H1 (cell line): ENCODE results near the gene DISC1. TPM values are rescaled to one million over a fixed set of nuclear protein-coding genes. Genes with fewer than 3 reads are reported as not detected.

Experiments
- CTCF ChIA-PET: fragments of 300-600 bp; sonication (Branson Sonifier 250); formaldehyde crosslinking; loops from one replicate; lab custom pipeline; 2021; ENCODE audit not compliant: partially characterized antibody; lab: Charles Lee
- POLR2A ChIA-PET: fragments of 300-600 bp; sonication (Branson Sonifier 250); formaldehyde crosslinking; loops from one replicate; lab custom pipeline; 2021; ENCODE audit warnings: inconsistent platforms; ENCODE audit not compliant: partially characterized antibody; lab: Charles Lee
- DNase-seq, 2 experiments: peaks; one replicate each; pipeline versions ENCODE4 v3.0.0 to v3.0.0-alpha.2; 2010 to 2022; ENCODE audit warnings: low spot score in 2 of 2, low read depth in 1 of 2, mixed read lengths in 1 of 2
- FAIRE-seq: peaks from 2 replicates; lab custom pipeline; 2011; peaks lifted over from hg19 to GRCh38; lab: Jason Lieb, UNC
- H2AFZ ChIP-seq: 2 replicates; pipeline ENCODE4 v1.8.1; 2012; ENCODE audit warnings: low read length, inconsistent platforms
- H2AK5ac ChIP-seq: 2 replicates; pipeline ENCODE4 v1.6.1; 2013; ENCODE audit warnings: low read depth, low read length
- H2BK120ac ChIP-seq: replicated peaks from 2 replicates; pipeline ENCODE3; 2013; ENCODE audit warnings: low read depth, low read length, inconsistent platforms
- H2BK12ac ChIP-seq: 2 replicates; pipeline ENCODE4 v1.6.1; 2013; ENCODE audit warnings: low read depth, low read length
- H2BK15ac ChIP-seq: 2 replicates; pipeline ENCODE4 v1.6.1; 2013; ENCODE audit warnings: low read length
- H2BK20ac ChIP-seq: 2 replicates; pipeline ENCODE4 v1.6.1; 2013; ENCODE audit warnings: low read length
- H2BK5ac ChIP-seq: 2 replicates; pipeline ENCODE4 v1.6.1; 2013; ENCODE audit warnings: low read depth, low read length
- H3K14ac ChIP-seq: 2 replicates; pipeline ENCODE4 v1.6.1; 2013; ENCODE audit warnings: inconsistent platforms; ENCODE audit not compliant: insufficient read length
- H3K18ac ChIP-seq: 2 replicates; pipeline ENCODE4 v1.6.1; 2013; ENCODE audit warnings: low read length; ENCODE audit errors: extremely low read depth
- H3K23ac ChIP-seq: 2 replicates; pipeline ENCODE4 v1.6.1; 2013; ENCODE audit warnings: inconsistent platforms; ENCODE audit not compliant: insufficient read length
- H3K23me2 ChIP-seq: 2 replicates; pipeline ENCODE4 v1.6.1; 2013; ENCODE audit warnings: low read depth, low read length
- H3K27ac ChIP-seq: 2 replicates; pipeline ENCODE4 v1.6.1; 2011; ENCODE audit warnings: low read depth, low read length, inconsistent platforms
- H3K27me3 ChIP-seq, 4 experiments: replicated peaks in 1 of 4; 1 replicate in 1 of 4; 2 replicates in 3 of 4; pipeline versions ENCODE4 v1.6.1 to v1.8.1; 2011 to 2013; ENCODE audit warnings: low read length in 3 of 4, mild to moderate bottlenecking in 3 of 4, inconsistent platforms in 2 of 4, mixed read lengths in 2 of 4, moderate library complexity in 1 of 4; ENCODE audit not compliant: control insufficient read depth in 3 of 4, insufficient read depth in 3 of 4; ENCODE audit errors: extremely low read depth in 1 of 4
- H3K36me3 ChIP-seq, 4 experiments: 2 replicates each; pipeline versions ENCODE4 v1.6.1 to v1.8.1; 2011 to 2013; ENCODE audit warnings: mild to moderate bottlenecking in 4 of 4, low read length in 3 of 4, moderate library complexity in 2 of 4, control low read depth in 1 of 4, inconsistent platforms in 1 of 4; ENCODE audit not compliant: insufficient read depth in 4 of 4, control insufficient read depth in 2 of 4
- H3K4ac ChIP-seq: replicated peaks from 2 replicates; pipeline ENCODE3; 2013; ENCODE audit warnings: low read length, low read depth, mixed read lengths, inconsistent platforms; ENCODE audit not compliant: insufficient read length
- H3K4me1 ChIP-seq, 4 experiments: replicated peaks in 1 of 4; 1 replicate in 1 of 4; 2 replicates in 3 of 4; pipeline versions ENCODE4 v1.6.1 to v1.8.1; 2011 to 2013; ENCODE audit warnings: low read length in 3 of 4, inconsistent platforms in 2 of 4, mixed read lengths in 1 of 4; ENCODE audit not compliant: insufficient read depth in 4 of 4, control insufficient read depth in 3 of 4
- H3K4me2 ChIP-seq, 2 experiments: 2 replicates each; pipeline versions ENCODE4 v1.6.1 to v1.8.1; 2011 to 2013; ENCODE audit warnings: low read depth in 2 of 2, low read length in 2 of 2, control low read depth in 1 of 2, inconsistent platforms in 1 of 2, mild to moderate bottlenecking in 1 of 2; ENCODE audit not compliant: insufficient read depth in 1 of 2
- H3K4me3 ChIP-seq, 4 experiments: fragments of 200-600, 300-600 bp in 1 of 4; sonication (generic), shearing (Covaris generic), sonication (Bioruptor Twin) in 1 of 4; 2 replicates each; pipeline versions ENCODE4 v1.5.1 to v1.8.1; 2011 to 2016; ENCODE audit warnings: low read length in 4 of 4, low read depth in 3 of 4, control low read depth in 2 of 4, inconsistent platforms in 2 of 4, mild to moderate bottlenecking in 2 of 4, mixed read lengths in 1 of 4, moderate library complexity in 1 of 4; ENCODE audit not compliant: insufficient read depth in 2 of 4; ENCODE audit errors: extremely low read depth in 1 of 4
- H3K56ac ChIP-seq: replicated peaks from 2 replicates; pipeline ENCODE3; 2013; ENCODE audit warnings: low read depth, mild to moderate bottlenecking, mixed read lengths, low read length, inconsistent platforms; ENCODE audit not compliant: insufficient read length
- H3K79me1 ChIP-seq: 2 replicates; pipeline ENCODE4 v1.6.1; 2013; ENCODE audit warnings: low read depth, low read length, control low read depth
- H3K79me2 ChIP-seq, 2 experiments: 2 replicates each; pipeline versions ENCODE4 v1.6.1 to v1.8.1; 2012 to 2013; ENCODE audit warnings: low read length in 2 of 2, mild to moderate bottlenecking in 2 of 2, inconsistent platforms in 1 of 2; ENCODE audit not compliant: insufficient read depth in 2 of 2, control insufficient read depth in 1 of 2
- H3K9ac ChIP-seq, 4 experiments: replicated peaks in 1 of 4; 1 replicate in 1 of 4; 2 replicates in 3 of 4; pipeline versions ENCODE4 v1.6.1 to v1.8.1; 2011 to 2013; ENCODE audit warnings: low read depth in 3 of 4, low read length in 3 of 4, control low read depth in 2 of 4, mild to moderate bottlenecking in 2 of 4, moderate library complexity in 2 of 4, inconsistent platforms in 1 of 4; ENCODE audit errors: extremely low read depth in 1 of 4
- H3K9me3 ChIP-seq, 2 experiments: 2 replicates each; pipeline versions ENCODE4 v1.6.1 to v1.8.1; 2012 to 2013; ENCODE audit warnings: mild to moderate bottlenecking in 2 of 2, moderate library complexity in 2 of 2, control low read depth in 1 of 2, inconsistent platforms in 1 of 2, low read depth in 1 of 2, low read length in 1 of 2, mixed read lengths in 1 of 2; ENCODE audit not compliant: insufficient read depth in 2 of 2
- H4K20me1 ChIP-seq, 2 experiments: replicated peaks in 1 of 2; 2 replicates each; pipeline versions ENCODE3 to v1.8.1; 2011 to 2013; ENCODE audit warnings: inconsistent platforms in 2 of 2, low read length in 2 of 2, mild to moderate bottlenecking in 1 of 2; ENCODE audit not compliant: insufficient read depth in 2 of 2, control insufficient read depth in 1 of 2
- H4K5ac ChIP-seq: 2 replicates; pipeline ENCODE4 v1.6.1; 2013; ENCODE audit warnings: low read length, low read depth, mixed read lengths, inconsistent platforms; ENCODE audit not compliant: insufficient read length
- H4K8ac ChIP-seq: 2 replicates; pipeline ENCODE4 v1.8.0; 2013; ENCODE audit warnings: mild to moderate bottlenecking, moderate library complexity, low read length, inconsistent platforms; ENCODE audit not compliant: insufficient read depth; ENCODE audit errors: extremely low read depth
- H4K91ac ChIP-seq: replicated peaks from 2 replicates; pipeline ENCODE3; 2013; ENCODE audit warnings: low read length, mixed read lengths, inconsistent platforms; ENCODE audit not compliant: insufficient read length
- CTBP2 ChIP-seq: IDR thresholded peaks from 2 replicates; pipeline ENCODE4 v1.7.0; 2011; ENCODE audit warnings: borderline replicate concordance, mild to moderate bottlenecking, moderate library complexity, mixed read lengths, low read length; ENCODE audit not compliant: insufficient read depth, insufficient read length
- EZH2 ChIP-seq: fragments of 200-600 bp; sonication (generic); IDR thresholded peaks from 2 replicates; pipeline ENCODE4 v1.7.1; 2012; ENCODE audit warnings: low read depth, mild to moderate bottlenecking, moderate library complexity, low read length, inconsistent platforms; ENCODE audit not compliant: severe bottlenecking
- FOSL1 ChIP-seq: IDR thresholded peaks from 2 replicates; pipeline ENCODE4 v1.6.1; 2011; ENCODE audit warnings: mild to moderate bottlenecking, low read depth, low read length, moderate library complexity; ENCODE audit not compliant: insufficient read depth
- KDM1A ChIP-seq: fragments of 200-600, 300-600 bp; sonication (generic); IDR thresholded peaks from 2 replicates; pipeline ENCODE4 v1.7.1; 2016; ENCODE audit warnings: mild to moderate bottlenecking, low read length, borderline replicate concordance
- RNF2 ChIP-seq: fragments of 200-900, 300-1000 bp; sonication (generic); IDR thresholded peaks from 2 replicates; pipeline ENCODE4 v1.7.1; 2016; ENCODE audit warnings: borderline replicate concordance, low read depth, mild to moderate bottlenecking, antibody characterized with exemption, low read length; ENCODE audit not compliant: poor library complexity, severe bottlenecking; ENCODE audit errors: missing control alignments
- SIN3A ChIP-seq, 2 experiments: IDR thresholded peaks in 1 of 2; conservative IDR thresholded peaks in 1 of 2; 2 replicates each; pipeline ENCODE4 v1.6.1; 2011 to 2012; ENCODE audit warnings: low read length in 2 of 2, improper control_type of control experiment in 1 of 2, low read depth in 1 of 2, mild to moderate bottlenecking in 1 of 2
- TEAD4 ChIP-seq: IDR thresholded peaks from 2 replicates; pipeline ENCODE4 v1.6.1; 2012; ENCODE audit warnings: low read depth, low read length, inconsistent platforms, mixed read lengths
- WGBS, 2 experiments: shearing (Covaris generic) in 1 of 2; methylation state at CpG; one replicate each; pipeline versions ENCODE4 v1.1.6 to v1.1.7; 2013 to 2015; ENCODE audit warnings: low lambda C conversion rate in 2 of 2, mixed read lengths in 2 of 2, inconsistent platforms in 1 of 2, low coverage in 1 of 2, missing lambda C conversion rate in 1 of 2; ENCODE audit not compliant: insufficient replicate concordance in 2 of 2, insufficient coverage in 1 of 2, insufficient read length in 1 of 2; ENCODE audit errors: extremely low coverage in 1 of 2, missing lambda C conversion rate in 1 of 2; 5-methylcytosine and 5-hydroxymethylcytosine counted together
- polyA plus RNA-seq, 7 experiments: library from polyadenylated mRNA; depleted of rRNA in 3 of 7; stranded (reverse) in 5 of 7; unstranded in 2 of 7; fragments of >200 nt in 5 of 7; fragments of 200-250 nt in 2 of 7; gene quantifications; 1 replicate in 5 of 7; 2 replicates in 1 of 7; 4 replicates in 1 of 7; pipeline versions ENCODE4 v1.2.1 to v1.2.3, GENCODE V29; 2011 to 2013; ENCODE audit warnings: missing spikeins in 2 of 7, mixed read lengths in 2 of 7
- total RNA-seq: library from RNA; stranded (reverse); fragmentation: NEBNext Ultra II Directional; extraction: Animal tissue kit (Norgen Biotek cat#: 25700); gene quantifications from 2 replicates; pipeline ENCODE4 v1.2.1, GENCODE V29; 2021
- TF ChIP-seq, protein P1 (sequence below): IDR thresholded peaks from 2 replicates; pipeline ENCODE4 v1.6.1; 2012; ENCODE audit warnings: inconsistent platforms
- TF ChIP-seq, protein P2 (sequence below): IDR thresholded peaks from 2 replicates; pipeline ENCODE4 v1.6.1; 2012; ENCODE audit warnings: inconsistent platforms
- TF ChIP-seq, protein P3 (sequence below): IDR thresholded peaks from 2 replicates; pipeline ENCODE4 v1.6.1; 2012; ENCODE audit warnings: low read length, inconsistent platforms

DISC1 gene
- total and polyA plus RNA-seq, 2 of the 8 experiments (the other 6 are each of a cell fraction or from before 2014, with no cell fraction given) = 1.1 to 3.5 TPM

DNA sequence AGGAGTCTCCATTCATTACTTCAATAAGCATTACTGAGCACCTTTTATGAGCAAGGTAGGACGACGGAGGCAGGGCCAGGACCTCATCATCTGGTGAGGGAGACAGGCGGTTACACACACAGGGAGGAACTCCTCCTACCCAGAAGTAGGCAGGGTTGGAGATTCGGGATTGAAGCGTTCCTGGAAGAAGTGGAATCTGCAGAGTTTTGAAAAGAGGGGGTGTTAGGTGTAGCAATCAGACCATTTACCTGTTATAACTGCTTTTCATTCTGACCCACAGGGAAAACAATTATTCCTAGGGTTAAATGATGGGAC, 392.4 kb downstream of the DISC1 start:
- CTCF ChIA-PET = interaction anchor here (0.6 kb wide), 1 partner anchor 193 kb away, joined by 3 read pairs; no protein-coding TSS in a partner anchor
- no peak for TF ChIP-seq FOSL1
- TF ChIP-seq TEAD4 = no peak
- no peak for TF ChIP-seq EZH2
- TF ChIP-seq, protein P1, sequence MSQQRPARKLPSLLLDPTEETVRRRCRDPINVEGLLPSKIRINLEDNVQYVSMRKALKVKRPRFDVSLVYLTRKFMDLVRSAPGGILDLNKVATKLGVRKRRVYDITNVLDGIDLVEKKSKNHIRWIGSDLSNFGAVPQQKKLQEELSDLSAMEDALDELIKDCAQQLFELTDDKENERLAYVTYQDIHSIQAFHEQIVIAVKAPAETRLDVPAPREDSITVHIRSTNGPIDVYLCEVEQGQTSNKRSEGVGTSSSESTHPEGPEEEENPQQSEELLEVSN = no peak
- no peak for TF ChIP-seq KDM1A
- TF ChIP-seq, protein P2, sequence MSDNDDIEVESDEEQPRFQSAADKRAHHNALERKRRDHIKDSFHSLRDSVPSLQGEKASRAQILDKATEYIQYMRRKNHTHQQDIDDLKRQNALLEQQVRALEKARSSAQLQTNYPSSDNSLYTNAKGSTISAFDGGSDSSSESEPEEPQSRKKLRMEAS = no peak
- no peak for TF ChIP-seq CTBP2
- no peak for TF ChIP-seq RNF2
- TF ChIP-seq, protein P3, sequence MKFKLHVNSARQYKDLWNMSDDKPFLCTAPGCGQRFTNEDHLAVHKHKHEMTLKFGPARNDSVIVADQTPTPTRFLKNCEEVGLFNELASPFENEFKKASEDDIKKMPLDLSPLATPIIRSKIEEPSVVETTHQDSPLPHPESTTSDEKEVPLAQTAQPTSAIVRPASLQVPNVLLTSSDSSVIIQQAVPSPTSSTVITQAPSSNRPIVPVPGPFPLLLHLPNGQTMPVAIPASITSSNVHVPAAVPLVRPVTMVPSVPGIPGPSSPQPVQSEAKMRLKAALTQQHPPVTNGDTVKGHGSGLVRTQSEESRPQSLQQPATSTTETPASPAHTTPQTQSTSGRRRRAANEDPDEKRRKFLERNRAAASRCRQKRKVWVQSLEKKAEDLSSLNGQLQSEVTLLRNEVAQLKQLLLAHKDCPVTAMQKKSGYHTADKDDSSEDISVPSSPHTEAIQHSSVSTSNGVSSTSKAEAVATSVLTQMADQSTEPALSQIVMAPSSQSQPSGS = no peak
- TF ChIP-seq SIN3A (conservative IDR thresholded peaks at IDR 0.05 in 1 of 2, IDR thresholded peaks at IDR 0.05 in 1 of 2; ENCODE audit: low read depth in 1 of 2, low read length in 2 of 2) = no peak

More for the DNA sequence above, 392.4 kb downstream of the DISC1 start:
- Histone ChIP-seq H4K91ac (no peak overlapping the region), H3K27me3 (no peaks in the 10 kb centered on the region), H3K23me2 (no peaks in the 10 kb centered on the region), H4K8ac (no peak overlapping the region), H2BK12ac (no peak overlapping the region), H3K36me3 (no peaks in the 10 kb centered on the region), H4K20me1 (no peaks in the 10 kb centered on the region), H3K4me1 (peaks cover 0 to 6% (median 0%) of the 10 kb centered on the region in 4 experiments; a peak in 1 of 7 replicates), H3K56ac (no peak overlapping the region), H3K9me3 (no peaks in the 10 kb centered on the region), H3K79me1 (no peaks in the 10 kb centered on the region), H2BK120ac (no peak overlapping the region), H3K9ac (no peak overlapping the region), H3K4ac (no peak overlapping the region), H3K79me2 (no peaks in the 10 kb centered on the region), H4K5ac (no peak overlapping the region), H2AFZ (no peak overlapping the region), H3K4me2 (no peak overlapping the region), H2AK5ac (no peak overlapping the region), H2BK5ac (no peak overlapping the region), H2BK15ac (no peak overlapping the region), H2BK20ac (no peak overlapping the region), H3K18ac (no peak overlapping the region), H3K14ac (no peak overlapping the region), H3K23ac (no peak overlapping the region), H3K4me3 (no peak overlapping the region), H3K27ac (no peak overlapping the region)
- no peak for FAIRE-seq
- no peak for DNase-seq
- 89% methylated on average over 5 of the region's 5 CpGs; no CpG with 5 or more reads in 1 of the 2 experiments for WGBS, 2 experiments
- POLR2A ChIA-PET = no interaction called here
